NOMO-1 (cell line): ENCODE results near the gene CHMP1A.
"Not testable (repeated sequence)": the region's sequence is repeated elsewhere in the genome, so short reads cannot be mapped to it uniquely, and the experiment has no call there.

Experiments used
- DNase-seq, 2 experiments: peaks; one replicate each; lab custom pipeline; 2025; ENCODE audit not compliant: unreplicated experiment in 2 of 2; lab: John Stamatoyannopoulos, UW

The CHMP1A gene

GRCh38 chr16:89657442-89658220 is at the start of gene CHMP1A, which contains the start of gene SPATA33:
CHMP1A (minus strand) TSS chr16:89657708; CDS start chr16:89657588, 120 bp downstream.
SPATA33 (plus strand) TSS chr16:89657836; CDS start chr16:89657912, 76 bp downstream.
- DNase-seq = peak; percentile 70 to 78

- DNase-seq = no peak
These were observed 49.2 kb upstream of the CHMP1A start for GRCh38 chr16:89706518-89707260.

- no peak for DNase-seq
These were observed 47.5 kb upstream of the CHMP1A start for GRCh38 chr16:89705006-89705405.

GRCh38 chr16:89704281-89704680 is 46.8 kb upstream of the CHMP1A start:
- DNase-seq = no peak

- DNase-seq = peak; percentile 88 to 93
These were observed 44.2 kb upstream of the CHMP1A start, which contains the start of gene SPATA2L for GRCh38 chr16:89701425-89702406. SPATA2L (minus strand) TSS chr16:89701705; CDS start chr16:89701232, 473 bp downstream.

- peak; percentile 36 to 45 for DNase-seq
These were observed 43.3 kb upstream of the CHMP1A start for GRCh38 chr16:89700649-89701424.

GRCh38 chr16:89700100-89700648 is 42.7 kb upstream of the CHMP1A start:
- peak; percentile 95 to 96 for DNase-seq

- DNase-seq = not testable (repeated sequence)
These were observed 42.2 kb upstream of the CHMP1A start for GRCh38 chr16:89699629-89700099.

- not testable (repeated sequence) for DNase-seq
These were observed 41.2 kb upstream of the CHMP1A start for GRCh38 chr16:89698717-89699116.

- no peak for DNase-seq
These were observed 40.3 kb upstream of the CHMP1A start for GRCh38 chr16:89697616-89698331.

GRCh38 chr16:89697161-89697615 is 39.7 kb upstream of the CHMP1A start:
- no peak for DNase-seq

- DNase-seq = no peak
These were observed 39.2 kb upstream of the CHMP1A start for GRCh38 chr16:89696670-89697128.

- DNase-seq = no peak
These were observed 38.6 kb upstream of the CHMP1A start for GRCh38 chr16:89695875-89696669.

GRCh38 chr16:89695086-89695874 is 37.8 kb upstream of the CHMP1A start:
- no peak for DNase-seq

- not testable (repeated sequence) for DNase-seq
These were observed 37.2 kb upstream of the CHMP1A start for GRCh38 chr16:89694784-89695085.

GRCh38 chr16:89693931-89694783 is 36.6 kb upstream of the CHMP1A start:
- no peak for DNase-seq
